GM12873 (cell line): ENCODE data around the gene IRAK3.
A peak's percentile ranks its signal among the peaks of the same experiment; 100 is the strongest.

Source experiments
- CTCF ChIP-seq: IDR thresholded peaks from 2 replicates; pipeline ENCODE4 v1.5.1; 2012; ENCODE audit warnings: low read depth, mild to moderate bottlenecking, moderate library complexity, low read length, control low read depth; ENCODE audit not compliant: insufficient read depth; ENCODE audit errors: missing control alignments

The IRAK3 gene

GRCh38 chr12:66272650-66273049, 83.6 kb downstream of the IRAK3 start:
- no peak for TF ChIP-seq CTCF

- TF ChIP-seq CTCF: no peak
Observed at GRCh38 chr12:66273147-66273546, 84.1 kb downstream of the IRAK3 start.

- no peak for TF ChIP-seq CTCF
Observed at GRCh38 chr12:66275040-66275439, 86.0 kb downstream of the IRAK3 start.

- TF ChIP-seq CTCF: peak; percentile 50
Observed at GRCh38 chr12:66279123-66279712, 90.2 kb downstream of the IRAK3 start.

- no peak for TF ChIP-seq CTCF
Observed at GRCh38 chr12:66280561-66280960, 91.5 kb downstream of the IRAK3 start.

GRCh38 chr12:66282244-66282643, 93.2 kb downstream of the IRAK3 start:
- no peak for TF ChIP-seq CTCF

GRCh38 chr12:66287275-66287674, 98.3 kb downstream of the IRAK3 start:
- TF ChIP-seq CTCF: no peak
